Gastrocnemius medialis (tissue), 4 donors: Measurements from ENCODE around the gene TTC3.

Experiments used
- CTCF ChIP-seq, 5 experiments: fragments of 450-650 bp in 3 of 5; fragments of 200-600 bp in 2 of 5; sonication (generic) in 2 of 5; IDR thresholded peaks in 4 of 5; conservative IDR thresholded peaks in 1 of 5; 1 replicate in 4 of 5; 2 replicates in 1 of 5; pipeline ENCODE4 v1.5.1; 2016 to 2019; ENCODE audit warnings: antibody characterized with exemption in 5 of 5, mild to moderate bottlenecking in 3 of 5, moderate library complexity in 3 of 5
- POLR2A ChIP-seq, 2 donors: fragments of 450-650 bp; IDR thresholded peaks; one replicate each; pipeline ENCODE4 v1.6.1; 2017; ENCODE audit warnings: antibody characterized with exemption in 2 of 2, mild to moderate bottlenecking in 2 of 2, moderate library complexity in 2 of 2

GRCh38 chr21:37028570-37028969 lies 44.5 kb upstream of the TTC3 start:
- no peak for TF ChIP-seq POLR2A (IDR thresholded peaks at IDR 0.05)
- no peak for TF ChIP-seq CTCF (IDR thresholded peaks at IDR 0.05 in 4 of 5, conservative IDR thresholded peaks at IDR 0.05 in 1 of 5)
